HEK293 (cell line): Measurements from ENCODE around the gene KCTD21.

Experiments
- REPIN1 ChIP-seq: fragments of 450-650 bp; formaldehyde crosslinking; IDR thresholded peaks from 2 replicates; pipeline ENCODE4 v1.5.1; 2017; ENCODE audit warnings: missing biosample characterization, missing genetic modification characterization, low read depth
- SCRT2 ChIP-seq: fragments of 450-650 bp; formaldehyde crosslinking; IDR thresholded peaks from 2 replicates; pipeline ENCODE4 v1.5.1; 2016; ENCODE audit warnings: missing biosample characterization, missing genetic modification characterization
- ZBTB7A ChIP-seq: fragments of 450-650 bp; formaldehyde crosslinking; IDR thresholded peaks from 2 replicates; pipeline ENCODE4 v1.5.1; 2016; ENCODE audit warnings: low read depth, missing biosample characterization, missing genetic modification characterization
- ZNF19 ChIP-seq: fragments of 450-650 bp; formaldehyde crosslinking; IDR thresholded peaks from 2 replicates; pipeline ENCODE4; 2016; ENCODE audit warnings: missing biosample characterization, missing genetic modification characterization, low read depth
- ZNF830 ChIP-seq: fragments of 450-650 bp; IDR thresholded peaks from 2 replicates; pipeline ENCODE4 v1.5.0; 2018; ENCODE audit warnings: missing biosample characterization, missing genetic modification characterization, low read depth, mild to moderate bottlenecking, moderate library complexity
- TF ChIP-seq, protein P1 (sequence below): fragments of 450-650 bp; formaldehyde crosslinking; IDR thresholded peaks from 2 replicates; pipeline ENCODE4 v1.5.1; 2016; ENCODE audit warnings: missing biosample characterization, missing genetic modification characterization
- TF ChIP-seq, protein P2 (sequence below): fragments of 450-650 bp; formaldehyde crosslinking; IDR thresholded peaks from 2 replicates; pipeline ENCODE4 v1.5.1; 2016; ENCODE audit warnings: missing biosample characterization, missing genetic modification characterization
- TF ChIP-seq, protein P3 (sequence below): fragments of 450-650 bp; formaldehyde crosslinking; IDR thresholded peaks from 2 replicates; pipeline ENCODE4 v1.5.1; 2016; ENCODE audit warnings: missing biosample characterization, missing genetic modification characterization

DNA sequence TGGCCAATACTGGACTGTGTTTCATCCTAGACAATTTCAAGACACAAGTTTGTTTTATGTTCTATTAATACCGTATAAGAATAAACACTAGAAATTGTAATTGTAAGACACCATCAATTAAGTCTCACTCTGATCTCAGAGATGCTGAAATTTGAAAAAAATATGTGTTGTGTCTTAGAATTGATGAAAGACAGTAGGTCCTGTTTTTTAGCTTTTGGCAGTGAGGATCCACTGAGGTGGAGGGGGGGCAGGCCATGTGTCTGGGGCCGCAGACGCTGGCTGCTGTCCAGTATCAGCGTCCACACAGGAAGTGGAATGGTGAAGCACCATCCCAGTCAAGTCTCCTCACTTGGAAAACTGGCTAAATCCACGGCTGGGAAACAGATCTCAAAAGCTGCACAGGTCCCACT, 26.5 kb downstream of the KCTD21 start:
- TF ChIP-seq, protein P1, sequence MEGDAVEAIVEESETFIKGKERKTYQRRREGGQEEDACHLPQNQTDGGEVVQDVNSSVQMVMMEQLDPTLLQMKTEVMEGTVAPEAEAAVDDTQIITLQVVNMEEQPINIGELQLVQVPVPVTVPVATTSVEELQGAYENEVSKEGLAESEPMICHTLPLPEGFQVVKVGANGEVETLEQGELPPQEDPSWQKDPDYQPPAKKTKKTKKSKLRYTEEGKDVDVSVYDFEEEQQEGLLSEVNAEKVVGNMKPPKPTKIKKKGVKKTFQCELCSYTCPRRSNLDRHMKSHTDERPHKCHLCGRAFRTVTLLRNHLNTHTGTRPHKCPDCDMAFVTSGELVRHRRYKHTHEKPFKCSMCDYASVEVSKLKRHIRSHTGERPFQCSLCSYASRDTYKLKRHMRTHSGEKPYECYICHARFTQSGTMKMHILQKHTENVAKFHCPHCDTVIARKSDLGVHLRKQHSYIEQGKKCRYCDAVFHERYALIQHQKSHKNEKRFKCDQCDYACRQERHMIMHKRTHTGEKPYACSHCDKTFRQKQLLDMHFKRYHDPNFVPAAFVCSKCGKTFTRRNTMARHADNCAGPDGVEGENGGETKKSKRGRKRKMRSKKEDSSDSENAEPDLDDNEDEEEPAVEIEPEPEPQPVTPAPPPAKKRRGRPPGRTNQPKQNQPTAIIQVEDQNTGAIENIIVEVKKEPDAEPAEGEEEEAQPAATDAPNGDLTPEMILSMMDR (tag by site-specific recombination), result no peak
- TF ChIP-seq, protein P2, sequence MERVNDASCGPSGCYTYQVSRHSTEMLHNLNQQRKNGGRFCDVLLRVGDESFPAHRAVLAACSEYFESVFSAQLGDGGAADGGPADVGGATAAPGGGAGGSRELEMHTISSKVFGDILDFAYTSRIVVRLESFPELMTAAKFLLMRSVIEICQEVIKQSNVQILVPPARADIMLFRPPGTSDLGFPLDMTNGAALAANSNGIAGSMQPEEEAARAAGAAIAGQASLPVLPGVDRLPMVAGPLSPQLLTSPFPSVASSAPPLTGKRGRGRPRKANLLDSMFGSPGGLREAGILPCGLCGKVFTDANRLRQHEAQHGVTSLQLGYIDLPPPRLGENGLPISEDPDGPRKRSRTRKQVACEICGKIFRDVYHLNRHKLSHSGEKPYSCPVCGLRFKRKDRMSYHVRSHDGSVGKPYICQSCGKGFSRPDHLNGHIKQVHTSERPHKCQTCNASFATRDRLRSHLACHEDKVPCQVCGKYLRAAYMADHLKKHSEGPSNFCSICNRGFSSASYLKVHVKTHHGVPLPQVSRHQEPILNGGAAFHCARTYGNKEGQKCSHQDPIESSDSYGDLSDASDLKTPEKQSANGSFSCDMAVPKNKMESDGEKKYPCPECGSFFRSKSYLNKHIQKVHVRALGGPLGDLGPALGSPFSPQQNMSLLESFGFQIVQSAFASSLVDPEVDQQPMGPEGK, result no peak
- TF ChIP-seq SCRT2 (tag by site-specific recombination) (no peak), ZBTB7A (tag by site-specific recombination) (no peak), REPIN1 (tag by site-specific recombination) (no peak), ZNF830 (tag by site-specific recombination) (no peak), ZNF19 (tag by site-specific recombination) (no peak)
- TF ChIP-seq, protein P3, sequence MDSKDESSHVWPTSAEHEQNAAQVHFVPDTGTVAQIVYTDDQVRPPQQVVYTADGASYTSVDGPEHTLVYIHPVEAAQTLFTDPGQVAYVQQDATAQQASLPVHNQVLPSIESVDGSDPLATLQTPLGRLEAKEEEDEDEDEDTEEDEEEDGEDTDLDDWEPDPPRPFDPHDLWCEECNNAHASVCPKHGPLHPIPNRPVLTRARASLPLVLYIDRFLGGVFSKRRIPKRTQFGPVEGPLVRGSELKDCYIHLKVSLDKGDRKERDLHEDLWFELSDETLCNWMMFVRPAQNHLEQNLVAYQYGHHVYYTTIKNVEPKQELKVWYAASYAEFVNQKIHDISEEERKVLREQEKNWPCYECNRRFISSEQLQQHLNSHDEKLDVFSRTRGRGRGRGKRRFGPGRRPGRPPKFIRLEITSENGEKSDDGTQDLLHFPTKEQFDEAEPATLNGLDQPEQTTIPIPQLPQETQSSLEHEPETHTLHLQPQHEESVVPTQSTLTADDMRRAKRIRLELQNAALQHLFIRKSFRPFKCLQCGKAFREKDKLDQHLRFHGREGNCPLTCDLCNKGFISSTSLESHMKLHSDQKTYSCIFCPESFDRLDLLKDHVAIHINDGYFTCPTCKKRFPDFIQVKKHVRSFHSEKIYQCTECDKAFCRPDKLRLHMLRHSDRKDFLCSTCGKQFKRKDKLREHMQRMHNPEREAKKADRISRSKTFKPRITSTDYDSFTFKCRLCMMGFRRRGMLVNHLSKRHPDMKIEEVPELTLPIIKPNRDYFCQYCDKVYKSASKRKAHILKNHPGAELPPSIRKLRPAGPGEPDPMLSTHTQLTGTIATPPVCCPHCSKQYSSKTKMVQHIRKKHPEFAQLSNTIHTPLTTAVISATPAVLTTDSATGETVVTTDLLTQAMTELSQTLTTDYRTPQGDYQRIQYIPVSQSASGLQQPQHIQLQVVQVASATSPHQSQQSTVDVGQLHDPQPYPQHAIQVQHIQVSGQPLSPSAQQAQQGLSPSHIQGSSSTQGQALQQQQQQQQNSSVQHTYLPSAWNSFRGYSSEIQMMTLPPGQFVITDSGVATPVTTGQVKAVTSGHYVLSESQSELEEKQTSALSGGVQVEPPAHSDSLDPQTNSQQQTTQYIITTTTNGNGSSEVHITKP, result no peak
